NOMO-1 treated with dmso at 0.1 percent for 144 hours (cell line): ENCODE measurements around the gene TMBIM4.
A peak's percentile ranks its signal among the peaks of the same experiment; 100 is the strongest.
"Not testable (repeated sequence)": the region's sequence is repeated elsewhere in the genome, so short reads cannot be mapped to it uniquely, and the experiment has no call there.

ENCODE experiments used
- DNase-seq: peaks from one replicate; lab custom pipeline; 2025; ENCODE audit not compliant: unreplicated experiment; lab: John Stamatoyannopoulos, UW

TMBIM4 gene

DNA sequence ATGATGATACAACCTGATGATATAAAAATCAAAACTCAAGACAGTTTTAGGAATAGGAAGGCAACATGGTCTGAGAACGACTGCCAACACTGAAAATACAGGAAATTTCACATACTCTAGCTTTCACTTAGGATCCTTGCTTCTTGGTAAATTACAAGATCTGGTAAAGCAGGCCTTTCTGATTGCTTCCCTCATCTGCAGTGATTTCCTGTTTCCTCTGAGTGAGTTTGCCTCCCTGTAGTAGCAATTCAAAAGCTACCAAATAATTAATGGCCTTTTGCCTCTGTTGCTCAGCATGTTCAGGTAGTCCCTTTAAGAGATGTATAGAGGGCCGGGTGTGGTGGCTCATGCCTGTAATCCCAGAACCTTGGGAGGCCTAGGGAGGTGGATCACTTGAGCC, 17.2 kb upstream of the TMBIM4 start:
- DNase-seq: no peak

DNA sequence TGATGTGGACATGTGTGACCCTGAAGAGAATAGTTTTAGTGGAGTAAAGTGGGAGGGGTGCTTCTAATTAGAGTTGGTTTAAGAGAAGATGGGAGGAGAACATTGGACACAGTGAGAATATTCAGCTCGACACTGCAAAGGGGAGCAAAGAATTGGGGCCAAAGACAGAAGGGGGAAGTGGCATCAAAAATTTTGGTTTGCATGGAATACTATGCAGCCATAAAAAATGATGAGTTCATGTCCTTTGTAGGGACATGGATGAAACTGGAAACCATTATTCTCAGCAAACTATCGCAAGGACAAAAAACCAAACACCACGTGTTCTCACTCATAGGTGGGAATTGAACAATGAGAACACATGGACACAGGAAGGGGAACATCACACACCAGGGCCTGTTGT, 15.0 kb upstream of the TMBIM4 start:
- not testable (repeated sequence) for DNase-seq

DNA sequence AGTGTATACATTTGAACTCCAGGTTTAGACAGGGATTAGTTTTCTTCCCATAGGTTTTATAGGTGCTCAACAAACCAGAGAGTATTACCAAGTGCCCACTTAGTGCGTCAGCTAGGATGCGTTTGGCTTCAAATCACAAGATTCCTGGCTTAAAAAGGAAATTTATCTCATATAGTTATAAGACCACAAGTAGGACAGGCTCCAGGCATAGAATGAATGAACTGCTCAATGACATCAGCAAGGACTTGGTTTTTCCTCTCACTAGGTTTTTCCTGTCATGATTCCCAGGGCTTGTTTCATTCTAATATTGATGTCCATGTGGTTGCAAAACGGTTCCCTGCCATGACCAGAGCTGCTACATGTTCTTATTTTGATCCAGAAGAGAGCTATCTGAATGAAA, 13.2 kb upstream of the TMBIM4 start:
- no peak for DNase-seq

DNA sequence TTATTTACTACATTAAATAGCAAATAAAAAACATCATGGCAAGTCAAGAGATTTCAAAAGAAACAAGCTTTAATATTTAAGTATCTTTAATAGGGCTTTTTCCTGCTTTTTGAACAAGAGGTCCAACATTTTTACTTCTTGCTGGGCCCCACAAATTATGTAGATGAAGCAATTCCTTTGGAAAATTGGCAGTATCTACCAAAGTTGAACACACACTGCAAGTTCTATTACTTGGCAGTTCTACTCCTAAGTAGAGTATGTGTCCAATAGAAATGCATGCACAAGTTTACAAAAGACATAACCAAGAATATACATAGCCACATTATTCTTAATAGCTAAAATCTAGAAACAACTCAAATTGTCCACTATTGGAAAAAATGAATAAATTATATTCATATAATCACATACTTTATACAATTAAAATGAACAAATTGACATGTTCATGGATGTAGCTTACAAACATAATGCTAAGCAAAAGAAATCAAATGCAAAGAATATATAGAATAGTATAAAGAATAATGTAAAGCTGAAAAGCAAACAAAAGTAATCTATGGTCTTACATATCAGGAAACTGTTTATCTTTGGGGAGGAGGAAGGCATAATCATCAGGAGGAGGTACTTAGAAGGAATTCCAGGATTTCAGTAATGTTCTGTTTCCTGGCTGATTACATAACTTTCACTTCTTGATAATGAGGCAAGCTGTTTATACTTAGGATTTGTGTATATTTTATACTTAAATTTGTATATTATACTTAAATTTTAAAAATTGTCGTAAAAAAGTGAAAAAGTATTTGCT, 6.5 kb upstream of the TMBIM4 start:
- DNase-seq: no peak

DNA sequence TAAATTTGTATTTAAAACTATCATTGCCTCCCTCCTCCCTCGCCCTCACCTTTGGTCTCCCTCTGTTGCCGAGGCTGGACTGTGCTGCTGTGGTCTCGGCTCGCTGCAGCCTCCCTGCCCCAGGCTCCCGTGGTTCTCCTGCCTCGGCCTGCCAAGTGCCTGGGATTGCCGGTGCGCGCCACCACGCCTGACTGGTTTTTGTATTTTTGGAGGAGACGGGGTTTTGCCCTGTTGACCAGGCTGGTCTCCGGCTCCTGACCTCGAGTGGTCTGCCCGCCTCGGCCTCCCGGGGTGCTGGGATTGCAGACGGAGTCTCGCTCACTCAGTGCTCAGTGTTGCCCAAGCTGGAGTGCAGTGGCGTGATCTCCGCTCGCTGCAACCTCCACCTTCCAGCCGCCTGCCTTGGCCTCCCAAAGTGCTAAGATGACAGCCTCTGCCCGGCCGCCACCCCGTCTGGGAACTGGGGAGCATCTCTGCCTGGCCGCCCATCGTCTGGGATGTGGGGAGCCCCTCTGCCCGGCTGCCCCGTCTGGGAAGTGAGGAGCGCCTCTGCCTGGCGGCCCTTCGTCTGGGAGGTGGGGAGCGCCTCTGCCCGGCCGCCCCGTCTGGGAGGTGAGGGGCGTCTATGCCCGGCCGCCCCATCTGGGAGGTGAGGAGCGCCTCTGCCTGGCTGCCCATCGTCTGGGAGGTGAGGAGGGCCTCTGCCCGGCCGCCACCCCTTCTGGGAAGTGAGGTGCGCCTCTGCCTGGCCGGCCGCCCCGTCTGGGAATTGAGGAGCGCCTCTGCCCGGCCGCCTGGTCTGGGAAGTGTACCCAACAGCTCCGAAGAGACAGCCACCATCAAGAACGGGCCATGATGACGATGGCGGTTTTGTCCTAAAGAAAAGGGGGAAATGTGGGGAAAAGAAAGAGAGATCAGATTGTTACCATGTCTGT, 4.9 kb upstream of the TMBIM4 start:
- DNase-seq: not testable (repeated sequence)

DNA sequence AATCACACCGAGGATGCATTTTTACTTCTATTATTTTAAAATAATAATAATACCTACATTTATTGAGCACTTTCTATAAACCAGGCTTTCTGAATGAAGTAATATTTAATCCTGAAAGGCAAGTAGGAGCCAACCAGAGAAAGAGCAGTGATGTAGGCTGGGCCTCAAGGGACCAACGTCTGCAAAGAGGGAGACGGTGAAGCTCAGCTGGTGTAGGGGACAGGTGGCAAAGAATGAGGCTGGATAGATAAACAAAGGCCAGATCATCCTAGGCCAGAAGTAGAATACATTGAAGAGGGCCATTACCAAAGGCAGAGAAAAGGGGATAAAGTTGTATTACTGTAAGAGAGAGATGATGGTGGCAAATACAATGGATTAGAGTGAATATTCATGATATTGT, 810 bp upstream of the TMBIM4 start:
- DNase-seq: no peak

DNA sequence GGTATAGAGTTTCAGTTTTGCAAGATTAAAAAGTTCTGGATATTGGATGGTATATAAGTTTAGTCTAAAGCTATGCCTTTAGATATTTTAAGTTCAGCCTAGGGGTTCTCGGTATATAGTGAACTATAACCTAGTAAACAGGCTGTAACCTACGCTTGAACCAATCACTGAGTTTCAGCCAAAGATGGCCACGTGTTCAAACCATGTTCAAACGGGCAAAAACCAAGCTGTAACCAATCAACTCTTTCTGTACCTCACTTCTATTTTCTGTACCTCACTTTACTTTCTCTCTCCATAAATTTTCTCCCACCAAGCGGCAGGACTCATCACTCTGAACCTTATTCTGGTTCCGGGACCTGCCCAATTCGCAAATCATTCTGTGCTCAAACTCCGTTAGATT, 1.4 kb downstream of the TMBIM4 start:
- DNase-seq: no peak

DNA sequence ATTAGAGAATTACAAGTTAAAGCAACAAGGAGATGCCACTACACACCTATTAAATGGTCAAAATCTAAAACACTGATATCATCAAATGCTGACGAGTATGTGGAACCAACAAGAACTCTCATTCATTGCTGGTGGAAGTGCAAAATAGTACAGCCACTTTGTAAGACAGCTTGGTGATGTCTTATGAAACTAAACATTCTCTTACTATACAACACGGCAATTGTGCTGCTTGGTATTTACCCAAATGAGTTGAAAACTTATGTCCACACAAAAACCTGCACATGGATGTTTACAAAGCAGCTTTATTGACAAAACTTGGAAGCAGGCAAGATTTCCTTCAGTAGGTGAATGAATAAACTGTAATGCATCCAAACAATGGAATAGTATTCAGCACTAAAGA, 3.2 kb downstream of the TMBIM4 start:
- DNase-seq: no peak

DNA sequence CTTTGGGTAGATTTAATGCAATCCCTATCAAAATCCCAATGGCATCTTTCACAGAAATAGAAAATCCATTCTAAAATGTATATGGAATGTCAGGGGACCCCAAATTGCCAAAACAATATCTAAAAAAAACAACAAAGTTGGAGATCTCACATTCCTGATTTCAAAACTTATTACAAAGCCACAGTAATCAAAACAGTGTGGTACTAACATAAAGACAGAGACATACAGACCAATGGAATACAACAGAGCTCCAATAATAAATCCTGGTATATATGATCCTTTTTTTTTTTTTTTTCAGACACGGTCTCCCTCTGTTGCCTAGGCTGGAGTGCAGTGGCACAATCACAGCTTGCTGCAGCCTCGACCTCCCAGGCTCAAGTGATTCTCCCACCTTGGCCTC, 4.7 kb downstream of the TMBIM4 start:
- DNase-seq: no peak

DNA sequence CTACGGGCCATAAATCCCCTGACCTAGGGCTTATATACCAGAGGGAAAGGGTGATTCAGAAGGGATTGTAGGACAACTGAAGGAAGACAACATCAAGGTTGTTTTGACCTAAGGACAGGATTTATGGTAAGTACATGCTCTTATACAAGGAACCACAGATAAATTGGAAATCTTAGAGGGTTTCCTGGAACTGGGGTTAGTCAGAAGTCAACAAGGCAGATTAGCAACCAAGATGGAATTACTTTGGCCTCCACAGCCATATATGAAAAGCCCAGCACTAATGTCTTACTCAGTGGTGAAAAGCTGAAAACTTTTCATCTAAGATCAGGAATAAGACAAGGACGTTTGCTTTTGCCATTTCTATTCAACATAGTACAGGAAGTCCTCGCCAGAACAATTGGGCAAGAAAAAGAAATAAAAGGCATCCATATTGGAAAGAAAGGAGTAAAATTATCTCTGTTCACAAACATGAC, 5.4 kb downstream of the TMBIM4 start:
- no peak for DNase-seq

DNA sequence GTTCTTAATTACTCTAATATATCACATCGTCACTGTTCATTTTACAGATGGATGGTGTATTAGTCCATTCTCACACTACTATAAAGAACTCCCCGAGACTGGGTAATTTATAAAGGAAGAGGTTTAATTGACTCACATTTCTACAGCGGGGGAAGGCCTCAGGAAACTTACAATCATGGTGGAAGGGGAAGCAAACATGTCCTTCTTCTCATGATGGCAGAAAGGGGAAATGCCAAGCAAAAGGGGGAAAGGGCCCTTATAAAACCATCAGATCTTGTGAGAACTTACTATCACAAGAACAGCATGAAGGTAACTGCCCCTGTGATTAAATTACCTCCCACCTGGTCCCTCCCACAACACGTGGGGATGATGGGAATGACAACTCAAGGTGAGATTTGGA, 6.5 kb downstream of the TMBIM4 start:
- DNase-seq: no peak

DNA sequence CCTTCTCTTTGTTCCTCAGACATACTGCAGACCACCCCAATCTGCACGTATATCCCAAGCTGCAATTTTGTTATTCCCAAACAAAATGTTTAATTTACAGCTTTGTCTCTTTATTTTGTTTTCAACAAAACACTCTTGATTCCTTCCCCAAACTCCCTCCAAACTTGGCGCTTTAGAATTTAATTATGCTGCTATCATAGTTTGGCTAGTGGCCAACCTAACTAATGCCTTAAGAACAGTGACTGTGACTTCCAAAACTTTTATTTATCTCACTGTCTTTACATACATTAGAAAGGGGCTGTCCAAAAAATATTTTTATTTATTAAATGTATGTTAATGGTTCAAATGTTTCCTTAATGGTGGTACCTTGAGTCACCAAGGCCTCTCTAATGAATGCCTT, 7.1 kb downstream of the TMBIM4 start:
- no peak for DNase-seq

DNA sequence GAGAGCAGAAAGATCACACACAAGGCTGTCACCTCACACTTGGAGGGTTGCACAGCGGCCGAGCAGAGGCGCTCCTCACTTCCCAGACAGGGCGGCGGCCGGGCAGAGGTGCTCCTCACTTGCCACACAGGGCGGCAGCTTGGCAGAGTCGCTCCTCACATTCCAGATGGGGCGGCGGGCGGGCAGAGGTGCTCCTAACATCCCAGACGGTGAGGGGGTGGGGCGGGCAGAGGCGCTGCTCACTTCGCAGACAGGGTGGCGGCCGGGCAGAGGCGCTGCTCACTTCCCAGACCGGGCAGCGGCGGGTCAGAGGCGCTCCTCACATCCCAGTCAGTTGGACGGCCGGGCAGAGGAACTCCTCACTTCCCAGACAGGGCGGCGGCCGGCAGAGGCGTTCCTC, 9.1 kb downstream of the TMBIM4 start:
- no peak for DNase-seq

DNA sequence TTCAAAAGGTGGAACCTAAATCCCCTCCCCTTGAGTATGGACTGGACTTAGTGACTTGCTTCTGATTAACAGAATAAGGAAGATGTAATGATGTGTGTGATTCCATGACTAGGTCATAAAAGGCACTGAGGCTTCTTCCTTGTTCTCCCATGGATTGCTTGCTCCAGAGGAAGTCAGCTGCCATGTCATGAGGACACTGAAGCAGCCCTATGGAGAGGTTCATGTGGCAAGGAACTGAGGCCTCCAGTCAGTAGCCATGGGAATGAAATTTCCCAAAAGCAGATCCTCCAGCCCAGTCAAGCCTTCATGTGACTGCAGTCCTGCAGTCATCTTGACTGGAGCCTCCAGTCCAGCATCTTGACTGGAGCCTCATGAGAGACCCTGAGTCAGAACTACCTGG, 10.7 kb downstream of the TMBIM4 start:
- DNase-seq: no peak

DNA sequence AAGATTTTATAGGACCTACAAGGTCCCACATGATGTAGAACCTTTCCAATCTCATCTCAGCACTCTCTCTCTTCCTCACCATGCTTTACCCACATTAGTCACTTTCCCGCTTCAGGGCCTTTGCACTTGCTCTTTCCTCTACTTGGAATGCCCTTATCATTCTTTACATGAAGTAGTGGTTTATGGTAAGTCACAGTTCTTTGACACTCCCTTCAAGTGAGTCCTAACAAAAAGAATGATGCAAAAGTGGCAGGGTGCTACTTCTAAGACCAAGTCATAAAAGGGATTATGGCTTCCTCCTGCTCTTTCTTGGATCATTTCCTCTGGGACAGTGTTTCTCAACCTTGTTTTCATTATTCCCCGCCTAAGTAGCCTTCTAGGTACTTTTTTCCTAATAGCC, 13.1 kb downstream of the TMBIM4 start:
- no peak for DNase-seq

DNA sequence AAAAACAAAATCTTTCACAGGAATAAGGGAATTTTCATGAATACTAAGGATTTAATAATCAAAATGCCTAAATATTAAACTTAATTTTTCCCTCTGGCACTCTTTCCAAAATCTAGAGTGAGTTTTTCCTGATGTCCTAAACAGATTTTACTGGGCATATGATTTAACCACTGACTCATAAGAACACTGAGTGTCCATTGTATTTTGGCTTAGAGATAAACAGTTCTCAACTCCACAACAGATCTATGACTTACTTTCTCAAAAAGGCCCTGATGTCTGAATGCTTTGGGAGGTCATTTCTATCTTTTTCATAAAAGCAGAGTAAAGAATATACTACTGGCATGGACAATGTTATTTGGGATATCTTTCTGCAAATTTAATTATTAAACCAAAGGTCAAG, 15.0 kb downstream of the TMBIM4 start:
- no peak for DNase-seq

DNA sequence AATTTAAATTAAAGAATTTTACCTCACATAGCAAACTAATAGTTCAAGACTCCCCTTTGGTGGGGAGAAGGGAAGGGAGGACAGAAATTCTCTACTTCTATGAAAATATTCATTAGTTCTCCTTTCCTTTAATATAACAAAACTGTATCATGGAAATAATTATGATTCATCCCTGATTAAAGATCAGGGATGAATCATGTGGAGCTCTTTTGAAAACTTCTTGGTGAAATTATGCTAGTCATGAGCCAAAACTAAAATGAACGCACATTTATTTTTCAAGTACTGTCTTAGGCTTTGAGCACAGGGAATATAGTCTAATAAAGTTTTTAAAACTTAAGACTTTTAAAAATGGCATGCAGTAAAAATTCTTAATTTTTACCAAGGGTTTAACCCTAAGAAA, 17.1 kb downstream of the TMBIM4 start:
- no peak for DNase-seq

DNA sequence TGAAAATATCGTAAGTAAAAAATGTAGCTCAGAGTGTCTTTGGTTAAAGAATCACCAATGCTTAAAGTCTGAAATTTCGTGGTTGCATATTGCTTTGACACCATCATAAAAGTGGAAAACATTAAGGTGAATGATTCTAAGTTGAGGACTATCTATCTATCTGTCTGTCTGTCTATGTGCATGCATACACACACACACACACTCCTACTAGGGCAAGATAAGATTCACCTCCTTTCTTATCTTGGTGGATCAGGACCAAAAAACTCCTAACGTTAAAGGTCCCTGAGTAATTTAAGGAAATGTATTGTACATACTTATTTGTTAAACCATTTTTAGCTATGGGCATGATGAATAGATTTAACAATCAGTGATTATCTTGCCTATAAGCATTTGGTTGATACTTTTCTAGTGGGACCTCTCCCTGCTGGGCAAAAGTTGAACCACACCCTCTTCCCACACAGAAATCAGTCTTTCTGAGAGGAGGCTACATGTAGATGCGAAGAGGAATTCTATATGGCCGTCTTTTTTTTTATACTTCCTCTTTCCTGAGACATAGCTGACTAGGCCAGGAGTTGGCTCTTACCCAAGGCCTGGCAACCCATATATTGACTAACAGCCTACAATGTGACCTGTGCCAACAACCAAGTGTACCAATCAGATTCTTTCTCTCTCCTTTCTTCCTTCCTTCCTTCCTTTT, 19.9 kb downstream of the TMBIM4 start:
- DNase-seq: peak; percentile 82

DNA sequence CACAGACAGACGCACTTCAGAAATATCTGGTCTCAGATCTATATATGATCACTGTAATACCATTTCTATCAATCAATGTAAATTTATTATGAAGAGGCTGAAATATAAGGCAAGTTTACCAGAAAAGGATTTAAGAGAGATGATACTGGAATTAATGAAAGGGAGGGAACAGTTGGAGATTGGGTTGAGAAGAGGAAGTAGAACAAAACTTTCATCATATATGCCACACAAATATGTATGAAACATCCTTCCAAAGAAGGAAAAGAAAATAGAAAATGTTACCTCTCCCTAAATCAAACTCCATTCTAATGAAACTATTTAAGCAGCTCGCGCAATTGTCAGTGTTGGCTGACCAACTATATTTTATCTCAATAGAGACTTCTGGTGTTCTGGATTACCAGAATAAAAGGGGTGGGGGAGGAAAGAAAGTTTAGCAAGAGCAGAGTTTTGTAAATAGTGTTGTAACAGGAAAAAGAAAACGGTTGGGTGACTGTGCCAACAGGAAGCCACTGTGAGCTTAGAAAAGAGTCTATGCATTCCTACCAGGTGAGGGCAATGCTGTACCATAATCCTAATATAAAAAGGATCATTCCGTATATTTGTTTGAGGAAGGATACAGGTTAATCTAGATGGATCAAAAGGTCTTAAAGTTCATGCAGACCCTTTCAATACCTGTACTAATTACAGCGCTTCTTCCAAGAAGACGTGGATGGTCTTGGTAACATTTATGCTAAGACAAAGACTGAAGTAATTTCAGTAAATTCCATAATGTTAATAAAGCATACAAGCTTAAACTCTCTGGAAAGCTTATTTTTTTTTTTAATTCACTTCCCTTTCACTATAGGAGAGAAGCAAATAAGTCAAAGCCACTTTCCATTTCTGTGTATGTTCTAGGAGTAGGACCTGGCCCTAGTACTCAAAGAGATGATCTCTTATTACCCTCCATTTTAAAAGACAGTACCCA, 24.7 kb downstream of the TMBIM4 start:
- DNase-seq: peak; percentile 91

DNA sequence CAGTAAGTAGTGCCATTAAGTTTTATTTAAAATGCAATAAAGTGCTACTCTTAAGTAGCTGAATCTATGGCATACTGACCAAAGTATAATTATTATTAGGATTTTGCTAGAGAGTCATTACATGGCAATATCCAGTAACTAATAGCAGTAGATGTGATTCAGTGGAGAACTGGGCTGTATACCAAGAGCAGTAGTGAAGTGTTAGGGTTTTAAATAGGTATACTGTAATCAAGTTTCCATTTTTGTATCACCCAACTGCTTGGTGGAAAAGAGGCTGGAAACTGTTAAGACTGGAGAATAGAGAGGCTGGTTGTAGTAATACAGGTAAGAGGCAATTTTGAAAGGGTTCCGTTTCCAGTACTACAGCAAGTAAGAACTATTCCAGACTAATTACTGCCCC, 25.9 kb downstream of the TMBIM4 start:
- no peak for DNase-seq
